IPS DF 6.9 (cell line): ENCODE data around the gene CDKN3.

Experiments used
- DNase-seq: peaks from one replicate; pipeline ENCODE4 v3.0.0-alpha.2; 2013; ENCODE audit warnings: low read depth, low spot score
- H3K27ac ChIP-seq: one replicate; pipeline ENCODE4 v1.5.1; 2013; ENCODE audit warnings: low read length, control low read depth
- H3K27me3 ChIP-seq: 2 replicates; pipeline ENCODE4 v1.6.1; 2013; ENCODE audit warnings: mild to moderate bottlenecking, low read length; ENCODE audit not compliant: control insufficient read depth, insufficient read depth
- H3K36me3 ChIP-seq: 2 replicates; pipeline ENCODE4 v1.6.1; 2013; ENCODE audit warnings: low read length; ENCODE audit not compliant: control insufficient read depth, insufficient read depth
- H3K4me1 ChIP-seq: 2 replicates; pipeline ENCODE4 v1.6.1; 2013; ENCODE audit warnings: low read length; ENCODE audit not compliant: control insufficient read depth, insufficient read depth
- H3K4me3 ChIP-seq: 2 replicates; pipeline ENCODE4 v1.5.1; 2013; ENCODE audit warnings: mild to moderate bottlenecking, low read length
- H3K9me3 ChIP-seq: 2 replicates; pipeline ENCODE4 v1.6.1; 2013; ENCODE audit warnings: low read length, inconsistent platforms; ENCODE audit not compliant: control insufficient read depth, insufficient read depth
- WGBS: extraction: QIAGEN DNeasy Blood & Tissue Kit; methylation state at CpG from one replicate; pipeline ENCODE4 v1.1.7; 2013; ENCODE audit warnings: mixed read lengths, missing lambda C conversion rate; ENCODE audit not compliant: insufficient read length, insufficient coverage; 5-methylcytosine and 5-hydroxymethylcytosine counted together

Gene CDKN3, protein sequence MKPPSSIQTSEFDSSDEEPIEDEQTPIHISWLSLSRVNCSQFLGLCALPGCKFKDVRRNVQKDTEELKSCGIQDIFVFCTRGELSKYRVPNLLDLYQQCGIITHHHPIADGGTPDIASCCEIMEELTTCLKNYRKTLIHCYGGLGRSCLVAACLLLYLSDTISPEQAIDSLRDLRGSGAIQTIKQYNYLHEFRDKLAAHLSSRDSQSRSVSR

DNA sequence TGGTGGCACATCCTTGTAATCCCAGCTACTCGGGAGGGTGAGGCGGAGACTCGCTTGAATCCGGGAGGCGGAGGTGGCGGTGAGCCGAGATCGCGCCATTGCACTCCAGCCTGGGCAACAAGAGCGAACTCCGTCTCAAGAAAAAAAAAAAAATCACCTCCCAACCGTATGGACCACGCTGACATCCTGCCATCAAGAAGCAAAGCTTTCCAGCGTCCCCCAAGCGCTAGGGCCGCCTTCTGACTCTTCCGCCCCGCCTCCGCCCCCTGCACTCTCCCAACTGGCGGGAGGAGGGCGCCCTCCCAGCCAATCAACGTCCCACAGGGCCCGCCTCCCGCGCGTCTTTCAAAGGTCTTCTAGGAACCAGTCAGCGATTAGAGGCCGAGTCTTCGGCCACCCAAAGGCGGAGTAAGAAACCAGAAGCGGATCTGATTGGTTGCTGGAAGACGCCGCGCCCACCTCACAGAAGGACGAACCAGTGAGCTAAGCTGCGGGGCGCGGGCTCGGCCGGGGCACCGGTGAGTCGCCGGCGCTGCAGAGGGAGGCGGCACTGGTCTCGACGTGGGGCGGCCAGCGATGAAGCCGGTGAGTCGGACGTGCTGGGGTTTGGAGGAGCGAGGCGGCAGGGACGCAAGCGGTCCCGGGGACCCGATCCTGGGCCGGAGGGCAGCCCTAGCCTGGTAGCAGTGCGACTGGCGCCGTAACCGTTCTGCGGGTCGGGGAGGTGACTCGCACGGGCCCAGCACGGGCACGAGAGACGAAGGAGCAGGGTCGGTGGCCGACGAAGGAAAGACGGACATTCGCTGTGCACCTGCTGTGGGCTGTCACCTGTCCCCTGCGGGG is at the start of gene CDKN3:
TSS of gene CDKN3 (plus strand) at position 515 of the 843 bp plus-strand sequence. CDS start at position 577, 62 bp downstream.
- H3K27me3 ChIP-seq, result no peaks in the 10 kb centered on the region
- H3K27ac ChIP-seq, result no peak within 1 kb of the TSS
- no CpG with 5 or more reads among the region's 76 CpGs for WGBS

DNA sequence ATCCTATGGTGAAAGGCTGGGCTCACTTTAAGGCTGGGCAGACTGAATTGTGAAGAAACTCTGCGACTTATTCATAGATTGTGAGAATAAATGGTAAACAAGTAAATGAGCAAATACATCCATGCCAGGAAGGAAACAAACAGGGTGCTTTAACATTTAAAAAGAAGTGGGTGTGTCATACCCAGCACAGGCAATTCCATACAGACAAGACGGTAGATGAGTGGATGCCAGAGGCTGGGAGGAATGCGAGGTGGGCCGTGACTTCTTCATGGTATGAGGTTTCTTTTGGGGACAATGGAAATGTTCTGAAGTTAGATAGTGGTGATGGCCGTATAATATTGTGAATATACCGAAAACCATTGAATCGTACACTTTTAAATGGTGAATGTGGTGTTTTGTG is 49.8 kb upstream of the CDKN3 start:
- Histone ChIP-seq H3K4me3 (no peak overlapping the region), H3K36me3 (no peaks in the 10 kb centered on the region), H3K9me3 (no peaks in the 10 kb centered on the region), H3K4me1 (peaks cover 8% of the 10 kb centered on the region), H3K27ac (no peak overlapping the region), H3K27me3 (no peaks in the 10 kb centered on the region)
- DNase-seq, result no peak
- no CpG with 5 or more reads among the region's 7 CpGs for WGBS

More for the DNA sequence above, at the start of gene CDKN3:
- peak; percentile 97 for DNase-seq
- Histone ChIP-seq H3K4me3 (peak within 1 kb of the TSS; percentile 50), H3K9me3 (no peaks in the 10 kb centered on the region), H3K4me1 (peaks cover 5% of the 10 kb centered on the region; the same call in 1 of the 2 replicates), H3K36me3 (no peaks in the 10 kb centered on the region)

DNA sequence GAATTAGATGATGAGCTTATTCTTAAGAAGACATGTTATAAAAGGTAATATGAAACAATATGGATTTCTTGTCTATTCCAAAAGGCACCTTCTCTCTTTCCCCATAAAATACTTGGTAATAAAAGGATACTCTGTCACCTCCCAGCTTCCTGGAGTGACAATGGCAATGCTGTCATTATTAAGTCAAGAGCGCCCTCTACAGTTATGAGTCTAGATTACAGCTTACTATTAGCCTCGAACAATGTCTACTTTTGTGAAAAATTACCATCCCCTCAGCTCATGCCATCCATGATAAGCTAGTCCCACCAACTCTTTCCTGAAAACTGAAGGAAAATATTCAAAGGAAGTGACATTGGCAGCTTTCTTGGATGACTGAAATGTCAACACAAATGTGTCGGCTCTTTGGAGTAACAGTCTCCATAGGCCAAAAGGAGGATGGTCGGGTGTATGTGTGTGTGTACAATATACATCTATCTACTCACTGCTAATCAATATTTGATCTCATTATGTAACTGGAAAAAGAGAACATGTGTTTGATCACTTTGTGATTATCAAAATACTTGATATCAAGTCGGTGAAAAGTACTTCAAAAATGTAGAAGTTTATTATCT is 48.7 kb upstream of the CDKN3 start:
- Histone ChIP-seq H3K4me1 (peaks cover 8% of the 10 kb centered on the region), H3K27me3 (no peaks in the 10 kb centered on the region), H3K9me3 (no peaks in the 10 kb centered on the region), H3K27ac (no peak overlapping the region), H3K36me3 (no peaks in the 10 kb centered on the region), H3K4me3 (no peak overlapping the region)
- no CpG with 5 or more reads among the region's 5 CpGs for WGBS
- DNase-seq, result no peak

DNA sequence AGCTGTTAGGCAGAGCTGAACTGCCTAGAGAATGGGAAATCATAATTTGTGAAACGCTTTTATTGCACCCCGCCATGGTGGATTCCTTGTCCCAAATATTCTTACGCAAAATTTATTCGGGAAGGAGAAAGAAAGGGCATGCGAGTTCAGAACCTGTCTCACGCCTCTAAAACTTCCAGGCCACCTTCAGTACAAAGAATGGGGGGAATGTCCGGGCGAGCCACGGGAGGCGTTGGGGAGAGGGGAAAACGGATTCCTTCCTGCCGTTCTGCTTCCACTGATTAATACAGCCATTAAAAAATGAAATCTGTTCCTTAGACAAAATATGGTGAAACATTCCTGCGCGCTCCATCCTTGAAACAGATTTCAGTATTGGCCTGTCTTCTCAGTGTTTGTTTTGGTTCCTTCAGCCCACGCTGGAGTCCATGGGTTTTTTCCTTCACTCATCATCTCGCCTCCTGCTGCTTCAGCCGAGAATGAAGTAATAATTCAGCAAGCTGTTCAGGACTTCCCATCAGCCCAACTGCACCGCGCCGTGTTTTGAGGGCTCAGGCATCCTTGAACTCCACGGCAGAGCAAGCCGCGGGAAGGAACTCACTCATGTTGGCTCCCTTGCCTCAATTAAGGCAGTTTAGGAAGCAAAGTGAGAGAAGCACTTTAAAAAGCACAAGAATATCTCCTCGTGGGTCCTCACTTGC is 47.7 kb upstream of the CDKN3 start:
- no peak overlapping the region for H3K4me3 ChIP-seq
- no CpG with 5 or more reads among the region's 24 CpGs for WGBS
- no peaks in the 10 kb centered on the region for H3K9me3 ChIP-seq
- H3K27ac ChIP-seq, result no peak overlapping the region
- peaks cover 8% of the 10 kb centered on the region for H3K4me1 ChIP-seq
- H3K36me3 ChIP-seq, result no peaks in the 10 kb centered on the region
- no peaks in the 10 kb centered on the region for H3K27me3 ChIP-seq
- DNase-seq, result no peak

DNA sequence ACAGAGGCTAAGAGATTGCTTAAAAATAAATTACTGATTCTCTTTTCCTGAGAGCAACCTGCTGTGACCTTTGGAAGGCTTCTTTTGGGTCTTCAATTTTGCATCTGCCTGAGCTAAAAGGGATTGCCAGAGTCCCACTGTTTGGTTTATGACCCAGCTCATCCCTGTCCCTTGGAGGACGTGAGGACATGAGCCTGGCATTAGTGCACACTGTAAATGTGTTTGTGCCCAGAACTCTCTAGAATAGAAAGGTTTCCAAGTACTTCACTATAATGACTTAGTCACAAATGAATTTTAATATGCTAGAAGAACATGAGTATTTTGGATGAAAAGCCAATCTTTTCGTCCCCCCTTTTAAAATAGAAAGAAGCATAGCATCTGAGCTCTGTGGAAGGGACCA is 47.1 kb upstream of the CDKN3 start:
- H3K4me1 ChIP-seq, result peaks cover 8% of the 10 kb centered on the region
- H3K4me3 ChIP-seq, result no peak overlapping the region
- H3K27ac ChIP-seq, result no peak overlapping the region
- no peaks in the 10 kb centered on the region for H3K27me3 ChIP-seq
- DNase-seq, result no peak
- no CpG with 5 or more reads among the region's 2 CpGs for WGBS
- H3K36me3 ChIP-seq, result no peaks in the 10 kb centered on the region
- no peaks in the 10 kb centered on the region for H3K9me3 ChIP-seq

DNA sequence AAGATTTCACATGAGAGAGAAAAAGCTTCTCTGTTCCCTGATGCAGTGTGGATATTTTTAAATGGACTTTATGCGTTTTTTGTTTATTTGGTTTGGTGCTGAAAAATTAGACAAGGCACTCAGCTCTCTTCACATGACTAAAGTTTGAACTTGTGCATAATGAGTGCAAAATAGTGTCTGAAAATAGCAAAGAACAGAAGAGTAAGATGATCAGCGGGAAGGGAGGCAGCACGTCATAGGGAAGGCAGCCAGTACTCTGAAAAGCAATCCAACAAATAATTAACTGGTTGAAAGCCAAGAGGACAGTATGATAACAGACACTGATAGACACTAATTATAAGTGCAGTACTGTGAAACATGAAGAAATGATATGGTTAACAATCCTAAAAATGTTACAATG is 46.6 kb upstream of the CDKN3 start:
- no peaks in the 10 kb centered on the region for H3K9me3 ChIP-seq
- no peaks in the 10 kb centered on the region for H3K27me3 ChIP-seq
- peaks cover 8% of the 10 kb centered on the region for H3K4me1 ChIP-seq
- WGBS, result no CpG with 5 or more reads among the region's 3 CpGs
- no peak for DNase-seq
- no peak overlapping the region for H3K27ac ChIP-seq
- no peak overlapping the region for H3K4me3 ChIP-seq
- H3K36me3 ChIP-seq, result no peaks in the 10 kb centered on the region

DNA sequence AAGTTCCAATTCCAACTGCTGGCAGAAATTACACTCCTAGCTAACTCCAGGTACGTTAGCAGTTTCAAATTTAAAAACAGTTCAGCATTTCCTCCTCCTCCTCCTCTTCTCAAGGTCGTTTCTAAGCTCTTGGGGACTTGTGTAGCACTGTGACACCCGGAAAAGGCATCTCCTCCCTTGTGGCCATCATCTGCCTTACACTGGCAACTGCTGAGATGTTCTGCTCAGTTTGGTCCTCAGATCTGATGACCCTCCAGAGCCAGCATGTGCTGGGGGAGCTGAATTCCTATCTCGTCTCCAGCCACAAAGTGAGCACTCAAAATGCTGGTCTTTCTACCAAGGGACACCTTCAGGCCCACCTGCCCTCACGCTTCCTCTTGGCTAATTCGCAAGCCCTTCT is 43.5 kb upstream of the CDKN3 start:
- Histone ChIP-seq H3K27ac (no peak overlapping the region), H3K4me3 (no peak overlapping the region), H3K27me3 (no peaks in the 10 kb centered on the region)

DNA sequence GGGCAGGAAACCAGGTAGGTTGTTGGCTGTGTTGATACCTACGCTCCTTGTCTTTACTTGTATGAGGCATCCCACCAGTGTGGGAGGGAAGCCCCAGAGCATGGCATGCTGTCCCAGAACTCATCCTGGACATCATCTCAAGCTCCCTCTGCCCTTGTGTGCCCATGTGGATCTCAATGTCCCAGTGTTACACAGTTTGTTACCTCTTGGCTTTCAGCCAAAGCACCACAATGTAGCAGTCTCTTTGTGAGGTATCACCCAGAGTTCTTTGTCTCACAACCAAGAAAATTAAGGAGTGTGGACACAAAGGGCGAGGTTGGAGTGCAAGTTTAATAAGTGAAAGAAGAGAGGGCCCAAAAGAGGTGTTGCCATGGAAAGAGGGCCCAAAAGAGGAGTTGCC is 43.1 kb upstream of the CDKN3 start:
- Histone ChIP-seq H3K36me3 (no peaks in the 10 kb centered on the region), H3K4me1 (peaks cover 4% of the 10 kb centered on the region; the same call in 1 of the 2 replicates), H3K27me3 (no peaks in the 10 kb centered on the region), H3K4me3 (no peak overlapping the region), H3K27ac (no peak overlapping the region), H3K9me3 (no peaks in the 10 kb centered on the region)
- no CpG with 5 or more reads among the region's 2 CpGs for WGBS
- no peak for DNase-seq

More for the DNA sequence above, 43.5 kb upstream of the CDKN3 start:
- H3K4me1 ChIP-seq, result peaks cover 4% of the 10 kb centered on the region; the same call in 1 of the 2 replicates
- no peak for DNase-seq
- no peaks in the 10 kb centered on the region for H3K36me3 ChIP-seq
- WGBS, result no CpG with 5 or more reads among the region's 6 CpGs
- H3K9me3 ChIP-seq, result no peaks in the 10 kb centered on the region

DNA sequence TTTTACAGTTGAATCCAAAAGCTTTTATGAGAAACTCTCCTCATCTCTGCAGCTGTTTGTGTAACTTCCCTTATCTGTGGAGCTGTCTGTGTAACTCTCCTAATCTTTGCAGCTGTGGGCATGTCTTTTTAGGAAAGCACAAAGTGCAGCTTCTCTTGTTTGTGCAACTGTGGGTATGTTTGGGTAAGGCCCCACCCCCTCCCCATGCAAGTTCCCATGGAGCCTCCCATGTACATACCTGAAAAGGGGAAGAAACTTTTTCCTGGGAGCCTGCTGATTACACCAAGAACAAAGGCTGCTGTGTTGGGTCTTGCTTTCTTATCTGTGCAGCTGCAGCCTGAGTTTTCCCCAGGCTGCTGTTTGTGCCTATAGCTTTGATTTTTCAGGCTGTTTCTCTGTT is 42.7 kb upstream of the CDKN3 start:
- Histone ChIP-seq H3K9me3 (no peaks in the 10 kb centered on the region), H3K27me3 (no peaks in the 10 kb centered on the region), H3K4me1 (peaks cover 4% of the 10 kb centered on the region; the same call in 1 of the 2 replicates), H3K36me3 (no peaks in the 10 kb centered on the region), H3K4me3 (no peak overlapping the region), H3K27ac (no peak overlapping the region)
- no peak for DNase-seq

DNA sequence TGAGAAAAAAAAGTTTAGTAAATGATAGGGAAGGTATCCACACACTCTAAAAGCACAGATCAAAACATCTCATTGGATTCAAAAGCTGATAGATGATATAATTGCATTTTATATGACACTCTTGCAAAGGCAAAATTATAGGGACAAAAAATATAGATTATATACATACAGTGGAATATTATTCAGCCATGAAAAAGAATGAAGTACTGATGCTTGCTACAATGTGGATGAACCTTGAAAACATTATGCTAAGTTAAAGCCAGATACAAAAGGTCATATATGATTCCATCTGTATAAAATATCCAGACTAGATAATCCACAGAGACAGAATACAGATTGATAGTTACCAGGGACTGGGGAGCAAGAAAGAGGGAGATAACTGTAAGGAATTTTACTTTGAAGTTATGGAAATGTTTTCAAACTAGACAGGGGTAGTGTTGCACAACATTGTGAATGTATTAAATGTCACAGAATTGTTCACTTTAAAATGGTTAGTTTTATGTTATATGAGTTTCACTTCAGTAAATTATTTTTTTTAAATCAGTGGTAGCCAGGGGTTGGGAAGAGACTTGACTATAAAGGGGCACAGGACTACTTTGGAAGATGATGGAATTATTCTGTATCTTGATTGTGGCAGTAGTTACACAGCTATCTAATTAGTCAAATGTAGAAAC is 41.7 kb upstream of the CDKN3 start:
- Histone ChIP-seq H3K27me3 (no peaks in the 10 kb centered on the region), H3K36me3 (no peaks in the 10 kb centered on the region), H3K4me1 (no peaks in the 10 kb centered on the region), H3K4me3 (no peak overlapping the region), H3K27ac (no peak overlapping the region), H3K9me3 (no peaks in the 10 kb centered on the region)
- no peak for DNase-seq
